DMS53 (cell line): ENCODE data around the gene MAP1LC3C.

Experiments used
- DNase-seq: peaks from one replicate; lab custom pipeline; 2025; lab: John Stamatoyannopoulos, UW

MAP1LC3C gene

GRCh38 chr1:241999026-241999425, at the start of gene MAP1LC3C:
TSS of gene MAP1LC3C (minus strand) at chr1:241999098. CDS start at chr1:241999008, 90 bp downstream.
- no peak for DNase-seq

DNA sequence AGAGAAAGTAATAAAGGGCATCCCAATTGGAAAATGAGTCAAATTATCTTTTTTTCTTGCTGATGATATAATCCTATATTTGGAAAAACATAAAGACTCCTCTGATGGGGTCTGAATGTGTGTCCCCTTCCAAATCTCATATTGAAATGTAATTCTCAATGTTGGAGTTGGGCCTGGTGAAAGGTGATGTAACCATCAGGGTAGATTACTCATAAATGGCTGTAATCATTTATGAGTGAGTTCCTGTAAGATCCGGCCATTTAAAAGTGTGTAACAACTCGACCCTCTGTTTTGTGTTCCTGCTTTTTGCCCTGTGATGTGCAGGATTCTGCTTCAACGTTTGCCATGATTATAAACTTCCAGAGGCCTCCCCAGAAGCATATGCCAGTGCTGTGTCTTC, 44.3 kb upstream of the MAP1LC3C start:
- DNase-seq = no peak

DNA sequence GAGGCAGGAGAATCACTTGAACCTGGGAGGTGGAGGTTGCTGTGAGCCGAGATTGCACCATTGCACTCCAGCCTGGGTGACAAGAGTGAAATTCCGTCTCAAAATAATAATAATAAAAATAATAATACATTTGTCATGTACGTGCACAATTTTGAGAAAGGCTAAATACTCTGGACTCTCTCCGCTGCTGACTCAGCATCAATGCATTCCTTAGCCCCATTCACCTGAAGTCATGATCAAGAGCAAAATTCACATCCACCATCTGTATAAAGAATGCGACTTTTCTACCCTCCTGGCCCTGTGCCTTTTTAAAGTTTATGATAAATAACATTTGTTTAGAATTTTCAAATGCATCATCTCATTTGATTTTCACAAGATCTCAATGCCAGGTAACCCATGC, 35.5 kb upstream of the MAP1LC3C start:
- DNase-seq = no peak

GRCh38 chr1:242033447-242033846, 34.5 kb upstream of the MAP1LC3C start:
- DNase-seq = no peak

GRCh38 chr1:242030071-242030470, 31.2 kb upstream of the MAP1LC3C start:
- no peak for DNase-seq

DNA sequence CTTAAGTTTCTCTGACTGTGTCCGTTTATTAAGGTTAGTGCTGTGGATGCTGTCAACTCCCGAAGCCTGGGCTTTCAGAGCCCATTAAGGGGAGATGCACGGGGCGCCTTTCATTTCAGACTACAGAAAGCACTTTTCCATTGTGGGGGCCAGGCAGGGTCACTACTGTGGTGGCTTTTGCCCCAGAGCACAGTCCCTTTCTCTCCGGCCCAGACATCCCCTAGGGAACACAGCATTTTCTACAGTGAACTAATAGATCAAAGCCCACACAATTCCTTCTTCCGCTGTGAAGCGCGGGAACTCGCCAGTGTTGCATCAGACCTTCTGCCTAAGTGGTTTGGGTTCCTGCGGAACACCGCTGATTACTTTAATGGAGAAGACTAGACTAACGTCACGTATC, 26.8 kb upstream of the MAP1LC3C start:
- DNase-seq = no peak

GRCh38 chr1:242023805-242024204, 24.9 kb upstream of the MAP1LC3C start:
- DNase-seq = no peak

- no peak for DNase-seq
Observed at GRCh38 chr1:242019018-242019417, 20.1 kb upstream of the MAP1LC3C start.

DNA sequence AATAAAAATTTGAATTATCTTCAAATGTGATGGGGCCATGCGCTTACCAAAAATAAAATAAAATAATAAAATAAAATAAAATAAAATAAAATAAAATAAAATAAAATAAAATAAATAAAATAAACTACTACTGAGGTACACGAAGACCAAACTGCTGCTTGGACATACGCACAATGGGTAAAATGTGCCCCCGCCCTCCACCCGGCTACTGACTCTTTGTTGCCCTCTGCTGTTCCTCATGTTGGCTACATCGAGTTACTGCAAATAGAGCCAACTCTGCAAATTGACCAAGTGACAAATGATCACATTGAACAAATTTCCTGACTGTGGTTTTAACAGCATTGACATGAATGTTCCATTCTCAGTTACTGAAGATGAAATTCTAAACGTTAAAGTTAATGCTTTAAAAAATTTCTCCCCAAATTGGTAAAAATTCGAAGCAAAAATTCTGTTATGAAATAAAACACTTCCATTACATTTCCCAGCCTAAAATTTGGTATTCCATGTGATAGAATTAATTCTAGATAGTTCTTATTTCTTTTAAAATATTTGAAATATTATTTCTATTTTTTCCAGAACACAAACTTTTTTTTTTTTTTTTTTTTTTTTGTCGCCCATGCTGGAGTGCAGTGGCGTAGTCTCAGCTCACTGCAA, 18.8 kb upstream of the MAP1LC3C start:
- peak; percentile 82 for DNase-seq

GRCh38 chr1:242016479-242016878, 17.6 kb upstream of the MAP1LC3C start:
- no peak for DNase-seq

- DNase-seq = no peak
Observed at GRCh38 chr1:242011894-242012660, 13.2 kb upstream of the MAP1LC3C start.

GRCh38 chr1:242008826-242009495, 10.1 kb upstream of the MAP1LC3C start:
- no peak for DNase-seq

DNA sequence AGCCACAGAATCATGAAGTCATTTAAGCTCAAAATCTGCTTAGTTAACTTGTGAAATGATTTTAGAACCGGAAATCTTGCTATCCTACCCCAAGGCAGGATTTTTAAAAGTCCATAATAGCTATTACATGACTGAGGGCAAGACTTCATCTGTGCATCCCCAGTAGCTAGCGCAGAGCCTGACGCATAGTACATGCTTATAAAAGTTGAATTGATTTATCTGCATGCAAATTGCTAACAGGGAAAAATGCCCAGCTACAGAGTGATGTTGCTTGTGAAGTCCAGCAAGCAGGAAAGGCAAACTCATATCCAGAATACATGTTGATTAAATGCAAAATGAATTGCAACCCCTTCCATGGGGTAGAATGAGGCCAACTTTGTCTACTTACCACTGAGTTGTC, 8.1 kb upstream of the MAP1LC3C start:
- no peak for DNase-seq

DNA sequence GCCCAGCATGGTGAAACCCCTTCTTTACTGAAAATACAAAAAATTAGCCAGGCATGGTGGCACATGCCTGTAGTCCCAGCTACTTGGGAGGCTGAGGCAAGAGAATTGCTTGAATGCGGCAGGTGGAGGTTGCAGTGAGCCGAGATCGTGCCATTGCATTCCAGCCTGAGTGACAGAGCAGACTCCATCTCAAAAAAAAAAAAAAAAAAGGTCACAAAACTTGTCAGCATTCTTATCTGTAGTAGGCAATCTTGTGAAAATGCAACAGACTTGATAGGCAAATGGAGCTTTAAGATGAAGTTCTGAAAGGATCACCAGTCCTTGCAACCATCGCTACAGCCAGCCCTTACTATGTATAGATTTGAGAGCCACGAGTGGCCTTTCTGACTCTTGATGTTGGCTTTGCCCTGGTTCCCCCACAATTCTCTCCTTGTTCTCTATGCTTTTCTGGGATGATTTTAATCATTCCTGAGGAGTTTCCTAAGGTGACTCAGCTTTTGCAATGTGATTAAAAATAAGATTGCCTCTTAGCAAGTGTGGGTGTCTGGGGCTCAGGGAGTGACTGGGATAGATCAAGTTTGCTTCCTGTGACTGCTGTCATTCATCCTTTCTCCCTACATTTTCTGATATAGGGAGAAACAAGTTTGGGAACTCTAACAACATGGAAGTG, 7.1 kb upstream of the MAP1LC3C start:
- no peak for DNase-seq

DNA sequence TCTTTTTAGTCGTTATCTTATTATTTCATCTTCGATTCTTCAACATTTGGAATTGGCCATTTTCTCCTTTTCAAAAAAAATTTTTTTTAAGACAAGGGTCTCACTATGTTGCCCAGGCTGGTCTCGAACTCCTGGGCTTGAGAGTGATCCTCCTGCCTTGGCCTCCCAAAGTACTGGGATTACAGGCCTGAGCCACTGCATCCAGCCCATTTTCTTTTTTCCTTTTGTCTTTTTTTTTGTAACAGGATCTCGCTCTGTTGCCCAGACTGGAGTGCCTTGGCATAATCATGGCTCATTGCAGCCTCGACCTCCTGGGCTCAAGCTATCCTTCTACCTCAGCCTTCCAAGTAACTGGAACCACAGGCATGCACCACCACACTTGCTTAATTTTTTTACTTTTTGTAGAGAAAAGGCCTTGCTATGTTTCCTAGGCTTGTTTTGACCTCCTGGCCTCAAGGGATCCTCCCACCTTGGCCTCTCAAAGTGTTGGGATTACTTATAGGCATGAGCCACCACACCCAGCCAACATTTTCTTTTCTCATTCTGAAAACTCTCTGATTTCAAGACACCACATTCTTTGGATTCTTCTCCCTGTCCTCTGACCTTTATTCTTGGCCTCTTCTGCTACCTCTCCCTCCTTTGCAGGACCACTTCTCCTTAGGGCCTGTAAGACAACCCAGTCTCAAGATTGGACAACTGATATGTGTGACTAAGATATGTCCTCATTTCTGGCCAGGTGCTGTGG, 6.0 kb upstream of the MAP1LC3C start:
- no peak for DNase-seq

DNA sequence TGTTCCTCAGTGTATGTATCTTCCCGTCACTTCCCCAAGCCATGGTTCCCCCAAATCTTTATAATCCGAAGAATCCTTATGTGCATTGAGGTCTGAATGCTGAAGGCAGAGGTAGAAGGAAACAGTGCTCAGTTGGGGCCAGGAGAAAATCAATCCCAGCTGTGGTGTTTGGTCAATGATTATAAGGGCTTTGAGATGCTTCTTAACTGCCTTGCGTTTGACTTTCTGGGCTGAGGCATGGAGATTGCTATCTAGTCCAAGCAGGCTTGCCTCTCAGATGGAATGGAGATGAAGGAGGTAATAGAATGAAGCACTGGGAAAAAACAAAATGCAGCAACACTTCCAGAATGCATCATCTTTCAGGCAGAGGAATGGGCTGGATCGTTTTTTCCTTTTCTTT, 3.6 kb upstream of the MAP1LC3C start:
- DNase-seq = no peak

DNA sequence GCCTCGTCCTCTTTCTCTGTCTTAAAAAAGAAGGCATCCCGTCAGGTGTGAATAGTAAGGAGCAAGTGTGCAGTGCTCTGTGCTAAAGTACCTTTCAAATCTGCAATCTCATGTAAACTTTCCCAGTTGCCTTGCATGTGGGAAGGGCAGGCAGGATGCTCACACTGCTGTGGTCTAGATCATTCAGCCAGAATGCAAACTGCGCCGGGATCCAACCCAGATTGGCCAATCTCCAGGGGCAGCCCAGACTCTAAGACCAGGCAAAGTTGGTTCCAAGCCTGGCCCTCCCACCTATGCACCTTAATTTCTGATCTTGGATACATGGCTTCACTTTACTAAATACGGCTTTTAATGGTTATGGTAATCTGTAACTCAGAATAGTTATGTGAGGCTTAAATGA, 3.2 kb upstream of the MAP1LC3C start:
- no peak for DNase-seq

- DNase-seq = no peak
Observed at GRCh38 chr1:242000434-242000833, 1.5 kb upstream of the MAP1LC3C start.

GRCh38 chr1:241998412-241998921, 431 bp downstream of the MAP1LC3C start:
- DNase-seq = peak; percentile 40

DNA sequence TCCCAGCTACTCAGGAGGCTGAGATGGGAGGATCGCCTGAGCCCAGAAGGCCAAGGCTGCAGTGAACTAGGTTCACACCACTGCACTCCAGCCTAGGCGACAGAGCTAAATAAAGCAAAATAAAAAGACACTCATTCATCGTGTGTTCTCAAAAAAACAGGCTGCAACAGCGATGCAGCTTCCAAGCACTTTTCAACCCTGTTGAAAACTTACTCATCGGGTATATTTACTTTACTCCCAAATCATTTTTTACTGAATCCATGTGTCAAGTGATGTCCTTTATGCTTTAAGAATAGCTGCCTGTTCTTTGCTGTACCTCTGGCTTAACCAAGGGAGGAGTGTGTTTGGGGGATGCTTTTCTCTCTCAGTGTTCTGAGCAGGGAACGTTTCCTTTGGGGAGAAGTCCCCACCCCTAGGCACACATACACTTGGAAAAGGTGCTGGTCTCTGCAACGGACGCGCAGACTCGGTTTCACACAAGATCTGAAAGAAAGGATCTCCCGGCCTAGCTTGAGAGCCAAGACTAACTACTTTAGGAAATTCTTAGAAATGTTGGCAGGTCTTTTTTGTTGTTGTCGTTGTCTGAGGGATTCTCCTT, 1.4 kb downstream of the MAP1LC3C start:
- DNase-seq = no peak

DNA sequence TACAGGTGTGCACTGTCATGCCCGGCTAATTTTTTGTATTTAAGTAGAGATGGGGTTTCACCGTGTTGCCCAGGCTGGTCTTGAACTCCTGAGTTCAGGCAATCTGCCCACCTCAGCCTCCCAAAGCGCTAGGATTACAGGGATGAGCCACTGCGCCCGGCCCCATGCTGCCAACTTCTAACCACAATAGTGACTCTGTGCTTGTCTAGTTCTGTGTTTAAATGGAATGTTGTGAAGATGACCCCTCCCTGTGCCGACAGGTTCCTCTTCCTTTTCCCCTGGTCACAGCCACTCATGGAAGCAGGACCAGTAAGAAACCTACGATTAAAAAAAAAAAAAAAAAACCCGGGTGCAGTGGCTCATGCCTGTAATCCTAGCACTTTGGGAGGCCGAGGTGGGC, 4.7 kb downstream of the MAP1LC3C start:
- DNase-seq = no peak
